Liver (tissue), 9 donors: ENCODE results near the gene TTC39A. TPM values are rescaled to one million over a fixed set of nuclear protein-coding genes. Genes with fewer than 3 reads are reported as not detected.

Experiments used
- DNase-seq: peaks from one replicate; pipeline ENCODE4 v3.0.0-alpha.2; 2017; ENCODE audit warnings: low spot score
- H3K27ac ChIP-seq, 2 donors: one replicate each; pipeline ENCODE4 v1.7.0; 2013; ENCODE audit warnings: inconsistent platforms in 2 of 2, low read length in 2 of 2, control low read depth in 1 of 2, low read depth in 1 of 2, mild to moderate bottlenecking in 1 of 2
- H3K27me3 ChIP-seq, 4 donors: one replicate each; pipeline versions ENCODE4 v1.6.1 to v1.7.0; 2013; ENCODE audit warnings: low read length in 3 of 4, inconsistent platforms in 1 of 4, mild to moderate bottlenecking in 1 of 4, moderate library complexity in 1 of 4; ENCODE audit not compliant: control insufficient read depth in 4 of 4, insufficient read depth in 4 of 4
- H3K36me3 ChIP-seq, 4 donors: one replicate each; pipeline versions ENCODE4 v1.6.1 to v1.7.0; 2013; ENCODE audit warnings: low read length in 3 of 4, mild to moderate bottlenecking in 3 of 4, low read depth in 1 of 4, moderate library complexity in 1 of 4; ENCODE audit not compliant: control insufficient read depth in 4 of 4, insufficient read depth in 3 of 4
- H3K4me1 ChIP-seq, 4 donors: one replicate each; pipeline versions ENCODE4 v1.6.1 to v1.7.0; 2013; ENCODE audit warnings: low read length in 3 of 4, mild to moderate bottlenecking in 3 of 4, moderate library complexity in 1 of 4; ENCODE audit not compliant: control insufficient read depth in 4 of 4, insufficient read depth in 4 of 4
- H3K4me3 ChIP-seq, 3 donors: one replicate each; pipeline versions ENCODE4 v1.6.1 to v1.7.0; 2013; ENCODE audit warnings: low read length in 3 of 3, control low read depth in 1 of 3, low read depth in 1 of 3, mild to moderate bottlenecking in 1 of 3
- H3K9ac ChIP-seq, 2 donors: one replicate each; pipeline ENCODE4 v1.7.0; 2013; ENCODE audit warnings: low read length in 2 of 2, mild to moderate bottlenecking in 2 of 2, moderate library complexity in 2 of 2, control low read depth in 1 of 2, low read depth in 1 of 2
- H3K9me3 ChIP-seq, 4 donors: one replicate each; pipeline versions ENCODE4 v1.6.1 to v1.7.0; 2013; ENCODE audit warnings: low read length in 3 of 4; ENCODE audit not compliant: control insufficient read depth in 4 of 4
- EGR1 ChIP-seq, 2 donors: IDR thresholded peaks; 2 replicates each; pipeline ENCODE4 v1.6.1; 2016 to 2018; ENCODE audit warnings: antibody characterized with exemption in 2 of 2, low read depth in 2 of 2
- FOXA1 ChIP-seq: IDR thresholded peaks from 2 replicates; pipeline ENCODE4 v1.6.1; 2016; ENCODE audit warnings: antibody characterized with exemption
- FOXA2 ChIP-seq: IDR thresholded peaks from 2 replicates; pipeline ENCODE4 v1.6.1; 2016; ENCODE audit warnings: antibody characterized with exemption
- GABPA ChIP-seq, 2 donors: IDR thresholded peaks in 1 of 2; conservative IDR thresholded peaks in 1 of 2; 2 replicates each; pipeline ENCODE4 v1.6.1; 2016; ENCODE audit warnings: antibody characterized with exemption in 2 of 2, mild to moderate bottlenecking in 1 of 2, moderate library complexity in 1 of 2
- HNF4A ChIP-seq, 2 donors: conservative IDR thresholded peaks; 2 replicates each; pipeline ENCODE4 v1.6.1; 2016; ENCODE audit warnings: antibody characterized with exemption in 2 of 2, mild to moderate bottlenecking in 2 of 2
- HNF4G ChIP-seq: IDR thresholded peaks from 2 replicates; pipeline ENCODE4 v1.6.1; 2016; ENCODE audit warnings: antibody characterized with exemption
- NR2F2 ChIP-seq: IDR thresholded peaks from 2 replicates; pipeline ENCODE4 v1.6.1; 2016; ENCODE audit warnings: antibody characterized with exemption
- RAD21 ChIP-seq, 2 donors: IDR thresholded peaks; 2 replicates each; pipeline ENCODE4 v1.6.1; 2016; ENCODE audit warnings: antibody characterized with exemption in 2 of 2, mild to moderate bottlenecking in 2 of 2
- RXRA ChIP-seq, 2 donors: IDR thresholded peaks; 2 replicates each; pipeline ENCODE4 v1.6.1; 2017 to 2018; ENCODE audit warnings: antibody characterized with exemption in 2 of 2, mild to moderate bottlenecking in 1 of 2
- SP1 ChIP-seq: IDR thresholded peaks from 2 replicates; pipeline ENCODE4 v1.6.1; 2018; ENCODE audit warnings: antibody characterized with exemption, mild to moderate bottlenecking
- YY1 ChIP-seq: IDR thresholded peaks from 2 replicates; pipeline ENCODE4 v1.6.1; 2016; ENCODE audit warnings: antibody characterized with exemption, mild to moderate bottlenecking
- WGBS: extraction: QIAGEN DNeasy Blood & Tissue Kit; methylation state at CpG from one replicate; pipeline ENCODE4 v1.1.7; 2013; 5-methylcytosine and 5-hydroxymethylcytosine counted together
- polyA plus RNA-seq, 2 donors: library from polyadenylated mRNA; stranded (reverse) in 1 of 2; unstranded in 1 of 2; fragments of 200-250 nt in 1 of 2; fragments of >200 nt in 1 of 2; fragmentation: Nextera tagmentation in 1 of 2; extraction: Ambion mirVana in 1 of 2; gene quantifications; one replicate each; pipeline versions ENCODE4 v1.2.1 to v1.2.3, GENCODE V29; 2013 to 2015
- total RNA-seq, 2 donors: library from RNA; depleted of rRNA; stranded (reverse); fragments of >200 nt; gene quantifications; one replicate each; pipeline ENCODE4 v1.2.3, GENCODE V29; 2014
- TF ChIP-seq, protein P1 (sequence below): IDR thresholded peaks from 2 replicates; pipeline ENCODE4 v1.6.1; 2016; ENCODE audit warnings: antibody characterized with exemption, mild to moderate bottlenecking
- TF ChIP-seq, protein P2 (sequence below): IDR thresholded peaks from 2 replicates; pipeline ENCODE4 v1.6.1; 2016; ENCODE audit warnings: antibody characterized with exemption
- TF ChIP-seq, protein P3 (sequence below): fragments of 150-350 bp; IDR thresholded peaks from 2 replicates; pipeline ENCODE4 v1.5.1; 2017; ENCODE audit warnings: improper control_type of control experiment, low read depth, low read length; ENCODE audit not compliant: missing input control
- TF ChIP-seq, protein P4 (sequence below): IDR thresholded peaks from 2 replicates; pipeline ENCODE4 v1.6.1; 2016; ENCODE audit warnings: antibody characterized with exemption
- TF ChIP-seq, protein P5 (sequence below): IDR thresholded peaks from 2 replicates; pipeline ENCODE4 v1.6.1; 2016; ENCODE audit warnings: antibody characterized with exemption
- donor health status: healthy.
- donor health status: healthy.
- donor health status: healthy.
- donor health status: healthy.
- donor health status: healthy.

TTC39A gene
- total and polyA plus RNA-seq, 4 donors, result 0.32 to 1.9 (median 1.4) TPM

DNA sequence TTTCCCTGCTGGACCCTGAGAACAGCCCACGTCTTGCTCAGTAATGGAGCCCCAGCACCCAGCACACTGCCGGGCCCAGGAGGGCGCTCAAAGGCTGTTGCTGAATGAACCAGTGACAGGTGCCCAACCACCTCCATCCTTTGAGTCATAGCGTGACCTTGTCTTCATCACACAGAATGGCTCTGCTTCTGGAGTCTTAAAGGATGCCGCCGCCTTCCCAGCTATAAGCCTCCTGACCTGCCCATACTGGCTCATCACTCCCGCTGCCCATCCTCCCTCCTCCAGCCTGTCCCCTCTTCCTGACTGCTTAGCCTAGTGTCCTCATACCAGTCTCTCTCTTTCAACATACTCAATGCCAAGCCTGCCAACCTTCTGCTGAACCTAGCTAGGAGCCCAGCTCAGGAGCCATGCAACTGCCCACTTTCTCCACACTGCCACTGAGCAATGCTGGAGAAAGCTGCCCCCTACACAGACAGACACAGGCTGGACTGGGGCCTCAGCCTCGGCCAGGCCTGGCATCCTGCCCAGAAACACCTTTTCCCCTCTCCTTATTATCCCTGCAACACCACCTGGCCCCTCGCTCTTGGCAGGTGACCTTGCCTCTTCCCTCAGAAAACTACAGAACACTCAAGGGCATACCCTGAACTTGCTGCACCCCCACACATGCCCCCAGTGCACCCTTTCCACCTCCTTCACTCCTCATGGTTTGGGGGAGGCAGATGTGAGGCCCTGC lies 14.1 kb downstream of the TTC39A start:
- H3K4me3 ChIP-seq, result no peak overlapping the region
- no peak for DNase-seq
- no peak overlapping the region for H3K27ac ChIP-seq
- TF ChIP-seq EGR1 (IDR thresholded peaks at IDR 0.05; ENCODE audit: low read depth in 2 of 2), result no peak
- TF ChIP-seq GABPA (IDR thresholded peaks at IDR 0.05 in 1 of 2, conservative IDR thresholded peaks at IDR 0.05 in 1 of 2), result no peak
- TF ChIP-seq, protein P1, sequence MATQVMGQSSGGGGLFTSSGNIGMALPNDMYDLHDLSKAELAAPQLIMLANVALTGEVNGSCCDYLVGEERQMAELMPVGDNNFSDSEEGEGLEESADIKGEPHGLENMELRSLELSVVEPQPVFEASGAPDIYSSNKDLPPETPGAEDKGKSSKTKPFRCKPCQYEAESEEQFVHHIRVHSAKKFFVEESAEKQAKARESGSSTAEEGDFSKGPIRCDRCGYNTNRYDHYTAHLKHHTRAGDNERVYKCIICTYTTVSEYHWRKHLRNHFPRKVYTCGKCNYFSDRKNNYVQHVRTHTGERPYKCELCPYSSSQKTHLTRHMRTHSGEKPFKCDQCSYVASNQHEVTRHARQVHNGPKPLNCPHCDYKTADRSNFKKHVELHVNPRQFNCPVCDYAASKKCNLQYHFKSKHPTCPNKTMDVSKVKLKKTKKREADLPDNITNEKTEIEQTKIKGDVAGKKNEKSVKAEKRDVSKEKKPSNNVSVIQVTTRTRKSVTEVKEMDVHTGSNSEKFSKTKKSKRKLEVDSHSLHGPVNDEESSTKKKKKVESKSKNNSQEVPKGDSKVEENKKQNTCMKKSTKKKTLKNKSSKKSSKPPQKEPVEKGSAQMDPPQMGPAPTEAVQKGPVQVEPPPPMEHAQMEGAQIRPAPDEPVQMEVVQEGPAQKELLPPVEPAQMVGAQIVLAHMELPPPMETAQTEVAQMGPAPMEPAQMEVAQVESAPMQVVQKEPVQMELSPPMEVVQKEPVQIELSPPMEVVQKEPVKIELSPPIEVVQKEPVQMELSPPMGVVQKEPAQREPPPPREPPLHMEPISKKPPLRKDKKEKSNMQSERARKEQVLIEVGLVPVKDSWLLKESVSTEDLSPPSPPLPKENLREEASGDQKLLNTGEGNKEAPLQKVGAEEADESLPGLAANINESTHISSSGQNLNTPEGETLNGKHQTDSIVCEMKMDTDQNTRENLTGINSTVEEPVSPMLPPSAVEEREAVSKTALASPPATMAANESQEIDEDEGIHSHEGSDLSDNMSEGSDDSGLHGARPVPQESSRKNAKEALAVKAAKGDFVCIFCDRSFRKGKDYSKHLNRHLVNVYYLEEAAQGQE, result no peak
- no peak for TF ChIP-seq HNF4G
- TF ChIP-seq NR2F2, result no peak
- no peak for TF ChIP-seq HNF4A (conservative IDR thresholded peaks at IDR 0.05)
- TF ChIP-seq YY1, result no peak
- TF ChIP-seq, protein P2, sequence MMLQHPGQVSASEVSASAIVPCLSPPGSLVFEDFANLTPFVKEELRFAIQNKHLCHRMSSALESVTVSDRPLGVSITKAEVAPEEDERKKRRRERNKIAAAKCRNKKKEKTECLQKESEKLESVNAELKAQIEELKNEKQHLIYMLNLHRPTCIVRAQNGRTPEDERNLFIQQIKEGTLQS, result no peak
- TF ChIP-seq RAD21 (IDR thresholded peaks at IDR 0.05), result no peak
- no peak for TF ChIP-seq SP1
- TF ChIP-seq, protein P3, sequence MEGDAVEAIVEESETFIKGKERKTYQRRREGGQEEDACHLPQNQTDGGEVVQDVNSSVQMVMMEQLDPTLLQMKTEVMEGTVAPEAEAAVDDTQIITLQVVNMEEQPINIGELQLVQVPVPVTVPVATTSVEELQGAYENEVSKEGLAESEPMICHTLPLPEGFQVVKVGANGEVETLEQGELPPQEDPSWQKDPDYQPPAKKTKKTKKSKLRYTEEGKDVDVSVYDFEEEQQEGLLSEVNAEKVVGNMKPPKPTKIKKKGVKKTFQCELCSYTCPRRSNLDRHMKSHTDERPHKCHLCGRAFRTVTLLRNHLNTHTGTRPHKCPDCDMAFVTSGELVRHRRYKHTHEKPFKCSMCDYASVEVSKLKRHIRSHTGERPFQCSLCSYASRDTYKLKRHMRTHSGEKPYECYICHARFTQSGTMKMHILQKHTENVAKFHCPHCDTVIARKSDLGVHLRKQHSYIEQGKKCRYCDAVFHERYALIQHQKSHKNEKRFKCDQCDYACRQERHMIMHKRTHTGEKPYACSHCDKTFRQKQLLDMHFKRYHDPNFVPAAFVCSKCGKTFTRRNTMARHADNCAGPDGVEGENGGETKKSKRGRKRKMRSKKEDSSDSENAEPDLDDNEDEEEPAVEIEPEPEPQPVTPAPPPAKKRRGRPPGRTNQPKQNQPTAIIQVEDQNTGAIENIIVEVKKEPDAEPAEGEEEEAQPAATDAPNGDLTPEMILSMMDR, result no peak
- TF ChIP-seq, protein P4, sequence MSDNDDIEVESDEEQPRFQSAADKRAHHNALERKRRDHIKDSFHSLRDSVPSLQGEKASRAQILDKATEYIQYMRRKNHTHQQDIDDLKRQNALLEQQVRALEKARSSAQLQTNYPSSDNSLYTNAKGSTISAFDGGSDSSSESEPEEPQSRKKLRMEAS, result no peak
- TF ChIP-seq RXRA (IDR thresholded peaks at IDR 0.05), result no peak
- no peak for TF ChIP-seq FOXA1
- WGBS, result 91% methylated on average over 9 of the region's 9 CpGs
- H3K9me3 ChIP-seq, result no peaks in the 10 kb centered on the region
- no peaks in the 10 kb centered on the region for H3K27me3 ChIP-seq
- no peaks in the 10 kb centered on the region for H3K36me3 ChIP-seq
- H3K4me1 ChIP-seq, result peaks cover 0 to 11% (median 0%) of the 10 kb centered on the region in 4 donors
- no peak overlapping the region for H3K9ac ChIP-seq

DNA sequence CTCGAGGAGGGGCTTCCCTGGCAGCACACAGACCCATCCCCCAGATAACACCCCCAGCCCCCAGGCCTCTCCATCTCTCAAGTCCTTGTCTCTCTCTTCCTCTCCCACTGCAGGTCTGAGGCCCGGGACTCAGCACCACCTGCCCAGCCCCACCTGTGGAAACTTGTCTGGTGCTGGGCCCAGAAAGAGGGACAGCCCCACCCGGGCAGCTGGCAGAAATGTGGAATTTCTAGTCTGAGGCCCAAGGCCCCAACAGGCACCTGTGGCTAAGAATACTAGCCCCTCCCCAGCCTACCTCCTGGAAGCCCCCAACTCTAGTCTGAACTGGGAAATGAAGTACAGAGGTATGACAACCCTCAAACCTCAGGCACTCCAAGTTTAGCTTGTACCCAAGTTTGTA lies 15.4 kb downstream of the TTC39A start:
- Histone ChIP-seq H3K9ac (no peak overlapping the region), H3K27me3 (no peaks in the 10 kb centered on the region), H3K4me1 (peaks cover 0 to 11% (median 0%) of the 10 kb centered on the region in 4 donors), H3K36me3 (no peaks in the 10 kb centered on the region), H3K27ac (no peak overlapping the region), H3K9me3 (no peaks in the 10 kb centered on the region), H3K4me3 (no peak overlapping the region)
- no peak for DNase-seq
- no peak for TF ChIP-seq YY1
- TF ChIP-seq, protein P2, result no peak
- TF ChIP-seq FOXA2, result no peak
- TF ChIP-seq RXRA (IDR thresholded peaks at IDR 0.05), result no peak
- TF ChIP-seq, protein P4, result no peak
- TF ChIP-seq, protein P1, result no peak
- TF ChIP-seq, protein P5, sequence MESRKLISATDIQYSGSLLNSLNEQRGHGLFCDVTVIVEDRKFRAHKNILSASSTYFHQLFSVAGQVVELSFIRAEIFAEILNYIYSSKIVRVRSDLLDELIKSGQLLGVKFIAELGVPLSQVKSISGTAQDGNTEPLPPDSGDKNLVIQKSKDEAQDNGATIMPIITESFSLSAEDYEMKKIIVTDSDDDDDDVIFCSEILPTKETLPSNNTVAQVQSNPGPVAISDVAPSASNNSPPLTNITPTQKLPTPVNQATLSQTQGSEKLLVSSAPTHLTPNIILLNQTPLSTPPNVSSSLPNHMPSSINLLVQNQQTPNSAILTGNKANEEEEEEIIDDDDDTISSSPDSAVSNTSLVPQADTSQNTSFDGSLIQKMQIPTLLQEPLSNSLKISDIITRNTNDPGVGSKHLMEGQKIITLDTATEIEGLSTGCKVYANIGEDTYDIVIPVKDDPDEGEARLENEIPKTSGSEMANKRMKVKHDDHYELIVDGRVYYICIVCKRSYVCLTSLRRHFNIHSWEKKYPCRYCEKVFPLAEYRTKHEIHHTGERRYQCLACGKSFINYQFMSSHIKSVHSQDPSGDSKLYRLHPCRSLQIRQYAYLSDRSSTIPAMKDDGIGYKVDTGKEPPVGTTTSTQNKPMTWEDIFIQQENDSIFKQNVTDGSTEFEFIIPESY, result no peak
- WGBS, result 80% methylated on average over 3 of the region's 3 CpGs
